Glomerular visceral epithelial cell (primary cell): ENCODE results near the gene GRIP1.

Experiments
- DNase-seq: peaks from one replicate; pipeline ENCODE4 v3.0.0-alpha.2; 2016; ENCODE audit errors: extremely low spot score

Gene GRIP1

GRCh38 chr12:66693901-66694513 lies 15.1 kb upstream of the GRIP1 start:
- DNase-seq = peak; percentile 65

GRCh38 chr12:66692986-66693385 lies 14.1 kb upstream of the GRIP1 start:
- no peak for DNase-seq

GRCh38 chr12:66692170-66692569 lies 13.3 kb upstream of the GRIP1 start:
- DNase-seq = no peak

GRCh38 chr12:66688846-66689439 lies 10.1 kb upstream of the GRIP1 start:
- peak; percentile 37 for DNase-seq

GRCh38 chr12:66684222-66684621 lies 5.3 kb upstream of the GRIP1 start:
- no peak for DNase-seq

GRCh38 chr12:66683822-66684221 lies 4.9 kb upstream of the GRIP1 start:
- no peak for DNase-seq

GRCh38 chr12:66683073-66683472 lies 4.2 kb upstream of the GRIP1 start:
- no peak for DNase-seq

GRCh38 chr12:66679461-66680084 lies 697 bp upstream of the GRIP1 start:
- DNase-seq = no peak

GRCh38 chr12:66676241-66676640 lies 2.6 kb downstream of the GRIP1 start:
- no peak for DNase-seq

- no peak for DNase-seq
These were observed 4.3 kb downstream of the GRIP1 start for GRCh38 chr12:66674495-66675122.

GRCh38 chr12:66669541-66669940 lies 9.3 kb downstream of the GRIP1 start:
- DNase-seq = no peak

- DNase-seq = no peak
These were observed 10.6 kb downstream of the GRIP1 start for GRCh38 chr12:66668311-66668710.

GRCh38 chr12:66667906-66668305 lies 11.0 kb downstream of the GRIP1 start:
- no peak for DNase-seq

GRCh38 chr12:66666481-66666880 lies 12.4 kb downstream of the GRIP1 start:
- no peak for DNase-seq

GRCh38 chr12:66665435-66665985 lies 13.4 kb downstream of the GRIP1 start:
- no peak for DNase-seq

GRCh38 chr12:66664076-66664475 lies 14.8 kb downstream of the GRIP1 start:
- DNase-seq = no peak

GRCh38 chr12:66663611-66664010 lies 15.3 kb downstream of the GRIP1 start:
- DNase-seq = no peak

GRCh38 chr12:66662729-66663128 lies 16.1 kb downstream of the GRIP1 start:
- peak; percentile 24 for DNase-seq

- no peak for DNase-seq
These were observed 16.7 kb downstream of the GRIP1 start for GRCh38 chr12:66662179-66662578.

GRCh38 chr12:66661357-66661756 lies 17.5 kb downstream of the GRIP1 start:
- no peak for DNase-seq

- no peak for DNase-seq
These were observed 25.1 kb downstream of the GRIP1 start for GRCh38 chr12:66653796-66654195.

- peak; percentile 36 for DNase-seq
These were observed 30.7 kb downstream of the GRIP1 start for GRCh38 chr12:66648033-66648735.
